Osteocyte (in vitro differentiated cells): Measurements from ENCODE around the gene NKAIN2. TPM values are rescaled to one million over a fixed set of nuclear protein-coding genes. Genes with fewer than 3 reads are reported as not detected.

Experiments
- DNase-seq: peaks from one replicate; pipeline ENCODE4 v3.0.0; 2021; ENCODE audit warnings: mixed read lengths; ENCODE audit not compliant: unreplicated experiment; ENCODE audit errors: extremely low spot score
- H3K27ac Mint-ChIP-seq: one replicate; pipeline ENCODE4 v1.8.0; 2021; ENCODE audit warnings: mild to moderate bottlenecking, mixed read lengths; ENCODE audit not compliant: unreplicated experiment
- H3K27me3 Mint-ChIP-seq: one replicate; pipeline ENCODE4 v1.8.0; 2021; ENCODE audit warnings: mixed read lengths; ENCODE audit not compliant: unreplicated experiment
- H3K36me3 Mint-ChIP-seq: one replicate; pipeline ENCODE4 v1.8.0; 2021; ENCODE audit warnings: mixed read lengths; ENCODE audit not compliant: unreplicated experiment
- H3K4me1 Mint-ChIP-seq: one replicate; pipeline ENCODE4 v1.8.0; 2021; ENCODE audit warnings: mixed read lengths; ENCODE audit not compliant: unreplicated experiment
- H3K4me3 Mint-ChIP-seq: one replicate; pipeline ENCODE4 v1.8.0; 2021; ENCODE audit warnings: mild to moderate bottlenecking, moderate library complexity, mixed read lengths; ENCODE audit not compliant: unreplicated experiment
- H3K9me3 Mint-ChIP-seq: one replicate; pipeline ENCODE4 v1.8.0; 2021; ENCODE audit warnings: mixed read lengths; ENCODE audit not compliant: unreplicated experiment
- total RNA-seq: library from RNA; stranded (reverse); gene quantifications from 2 replicates; pipeline ENCODE4 v1.2.1, GENCODE V29; 2021
- TF ChIP-seq, protein P1 (sequence below): fragments of 200-600 bp; sonication (generic); IDR thresholded peaks from 2 replicates; pipeline ENCODE4 v1.5.0; 2021; ENCODE audit warnings: antibody characterized with exemption, mild to moderate bottlenecking, moderate library complexity

The NKAIN2 gene
- total RNA-seq, 1 donor from 2014 or later = 17.8 TPM

DNA sequence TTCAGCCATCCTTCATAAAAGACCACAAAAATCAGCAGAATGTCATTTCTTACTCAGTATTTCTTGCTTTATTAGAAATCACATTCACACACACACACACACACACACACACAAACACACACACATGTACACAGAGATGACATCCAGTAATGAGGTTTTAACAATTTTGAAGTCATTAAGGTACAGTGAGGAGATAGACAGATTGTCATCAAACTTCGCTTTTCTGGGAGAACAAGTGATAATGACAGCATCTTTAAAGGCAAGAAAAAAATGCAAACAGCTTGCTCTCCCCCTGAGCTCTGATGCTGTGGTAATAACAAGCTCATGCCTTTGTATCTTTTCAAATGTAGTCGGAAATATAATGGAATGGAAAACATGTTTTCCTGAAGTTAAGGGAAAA, 974.2 kb downstream of the NKAIN2 start:
- TF ChIP-seq, protein P1, sequence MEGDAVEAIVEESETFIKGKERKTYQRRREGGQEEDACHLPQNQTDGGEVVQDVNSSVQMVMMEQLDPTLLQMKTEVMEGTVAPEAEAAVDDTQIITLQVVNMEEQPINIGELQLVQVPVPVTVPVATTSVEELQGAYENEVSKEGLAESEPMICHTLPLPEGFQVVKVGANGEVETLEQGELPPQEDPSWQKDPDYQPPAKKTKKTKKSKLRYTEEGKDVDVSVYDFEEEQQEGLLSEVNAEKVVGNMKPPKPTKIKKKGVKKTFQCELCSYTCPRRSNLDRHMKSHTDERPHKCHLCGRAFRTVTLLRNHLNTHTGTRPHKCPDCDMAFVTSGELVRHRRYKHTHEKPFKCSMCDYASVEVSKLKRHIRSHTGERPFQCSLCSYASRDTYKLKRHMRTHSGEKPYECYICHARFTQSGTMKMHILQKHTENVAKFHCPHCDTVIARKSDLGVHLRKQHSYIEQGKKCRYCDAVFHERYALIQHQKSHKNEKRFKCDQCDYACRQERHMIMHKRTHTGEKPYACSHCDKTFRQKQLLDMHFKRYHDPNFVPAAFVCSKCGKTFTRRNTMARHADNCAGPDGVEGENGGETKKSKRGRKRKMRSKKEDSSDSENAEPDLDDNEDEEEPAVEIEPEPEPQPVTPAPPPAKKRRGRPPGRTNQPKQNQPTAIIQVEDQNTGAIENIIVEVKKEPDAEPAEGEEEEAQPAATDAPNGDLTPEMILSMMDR = no peak
- H3K36me3 Mint-ChIP-seq = no peaks in the 10 kb centered on the region
- no peaks in the 10 kb centered on the region for H3K4me1 Mint-ChIP-seq
- H3K27ac Mint-ChIP-seq = no peak overlapping the region
- H3K9me3 Mint-ChIP-seq = peaks cover 6% of the 10 kb centered on the region
- DNase-seq = no peak
- no peak overlapping the region for H3K4me3 Mint-ChIP-seq
- no peaks in the 10 kb centered on the region for H3K27me3 Mint-ChIP-seq

DNA sequence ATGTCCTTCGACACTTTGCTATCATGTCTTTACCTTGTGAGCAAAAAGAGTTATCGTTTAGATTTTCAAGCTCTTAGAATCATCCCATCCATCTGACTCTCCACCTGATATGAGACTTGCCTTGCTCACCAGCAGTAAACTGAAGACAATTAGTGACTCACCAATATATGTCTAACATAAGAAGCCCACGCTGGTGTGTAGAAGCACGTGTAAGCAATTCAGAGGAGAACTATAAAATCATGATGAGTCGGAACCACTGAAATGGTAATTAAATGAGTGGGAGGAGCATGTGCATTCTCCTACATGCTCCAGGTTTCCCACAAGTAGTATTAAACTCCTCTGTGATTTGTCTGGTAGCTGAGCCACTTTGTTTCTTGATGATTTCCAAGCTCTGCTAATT, 977.0 kb downstream of the NKAIN2 start:
- TF ChIP-seq, protein P1 = no peak
- H3K4me3 Mint-ChIP-seq = no peak overlapping the region
- no peaks in the 10 kb centered on the region for H3K27me3 Mint-ChIP-seq
- no peaks in the 10 kb centered on the region for H3K4me1 Mint-ChIP-seq
- peaks cover 12% of the 10 kb centered on the region for H3K9me3 Mint-ChIP-seq
- no peak overlapping the region for H3K27ac Mint-ChIP-seq
- peaks cover 6% of the 10 kb centered on the region for H3K36me3 Mint-ChIP-seq
- no peak for DNase-seq

DNA sequence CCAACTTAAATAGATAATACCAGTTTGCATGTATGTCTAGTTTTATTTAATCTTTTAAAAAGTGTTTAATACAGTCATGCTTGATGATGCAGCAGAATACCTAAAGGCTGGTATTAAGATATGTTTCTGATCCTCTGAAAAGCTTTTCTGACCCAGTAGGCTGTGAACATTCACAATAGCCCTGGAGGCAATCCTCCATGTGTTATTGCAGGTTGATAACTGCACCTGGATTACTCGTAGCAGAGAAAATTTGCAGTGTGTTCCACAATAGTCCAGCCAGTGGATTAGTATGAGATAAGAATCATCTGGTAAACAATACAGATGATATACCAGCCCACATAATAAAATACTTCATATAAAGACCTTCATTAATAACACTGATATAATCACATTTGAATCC, 979.7 kb downstream of the NKAIN2 start:
- no peak overlapping the region for H3K27ac Mint-ChIP-seq
- peaks cover 19% of the 10 kb centered on the region for H3K9me3 Mint-ChIP-seq
- H3K4me3 Mint-ChIP-seq = no peak overlapping the region
- H3K27me3 Mint-ChIP-seq = no peaks in the 10 kb centered on the region
- peaks cover 10% of the 10 kb centered on the region for H3K36me3 Mint-ChIP-seq
- H3K4me1 Mint-ChIP-seq = no peaks in the 10 kb centered on the region
- TF ChIP-seq, protein P1 = no peak
- no peak for DNase-seq

DNA sequence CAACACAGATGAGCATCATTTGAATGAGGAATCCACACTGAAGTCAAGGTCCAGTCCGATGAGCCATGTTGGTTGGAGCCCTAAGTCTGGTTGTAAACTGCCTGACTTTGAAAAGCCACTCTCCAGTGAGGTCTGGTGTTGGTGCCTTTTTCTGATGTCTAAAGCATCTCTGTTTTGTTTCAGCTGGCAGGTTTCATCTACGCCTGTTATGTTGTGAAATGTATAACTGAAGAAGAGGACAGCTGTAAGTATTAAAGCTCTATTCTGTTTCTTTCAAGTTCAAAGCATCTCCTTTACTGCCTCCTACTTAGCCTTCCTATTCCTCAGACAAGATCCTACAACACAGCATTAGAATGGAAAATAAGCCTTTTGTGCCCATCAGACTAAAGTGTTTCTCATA, 987.5 kb downstream of the NKAIN2 start:
- Mint-ChIP-seq H3K27me3 (no peaks in the 10 kb centered on the region), H3K36me3 (peaks cover 11% of the 10 kb centered on the region), H3K27ac (no peak overlapping the region), H3K4me1 (peaks cover 16% of the 10 kb centered on the region), H3K4me3 (no peak overlapping the region), H3K9me3 (peaks cover 19% of the 10 kb centered on the region)
- no peak for DNase-seq
- TF ChIP-seq, protein P1 = no peak

DNA sequence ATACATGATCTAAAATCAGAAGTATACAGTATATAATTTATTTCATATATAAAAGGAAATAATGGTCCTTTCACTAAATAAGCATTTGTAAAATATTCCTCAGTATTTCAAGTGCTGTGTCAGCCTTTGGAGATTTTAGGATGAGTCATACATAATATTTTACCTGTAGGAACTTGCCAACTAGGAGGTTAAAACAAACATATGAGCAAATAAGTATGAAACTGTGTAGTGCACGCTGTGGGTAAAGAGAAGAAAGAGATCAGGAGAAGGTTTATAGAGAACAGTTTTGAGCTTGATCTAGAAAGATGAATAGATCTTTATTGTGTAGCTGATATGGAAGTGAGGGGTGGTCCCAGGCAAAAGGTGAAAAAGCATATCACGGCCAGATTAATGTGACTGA, 988.7 kb downstream of the NKAIN2 start:
- TF ChIP-seq, protein P1 = no peak

More for the DNA sequence above, 988.7 kb downstream of the NKAIN2 start:
- Mint-ChIP-seq H3K4me3 (no peak overlapping the region), H3K9me3 (peaks cover 19% of the 10 kb centered on the region), H3K4me1 (peaks cover 29% of the 10 kb centered on the region), H3K36me3 (peaks cover 11% of the 10 kb centered on the region), H3K27me3 (no peaks in the 10 kb centered on the region), H3K27ac (no peak overlapping the region)
- no peak for DNase-seq
